Activated T-helper 17 cell treated with anti-CD3 and anti-CD28 coated beads, Interleukin-2, amount 50 U/mL, for 72 hours (primary cell): ENCODE results near the gene SGCB. TPM values are rescaled to one million over a fixed set of nuclear protein-coding genes. Genes with fewer than 3 reads are reported as not detected.

ENCODE experiments used
- ATAC-seq: fragments of 150-1000 bp; cut with Tn5 transposase; replicated peaks from 2 replicates; pipeline ENCODE4 v1.10.0; 2021; ENCODE audit warnings: mild to moderate bottlenecking, moderate library complexity
- H3K27ac Mint-ChIP-seq: one replicate; pipeline ENCODE4 v1.8.0; 2022; ENCODE audit warnings: mixed read lengths
- H3K27me3 Mint-ChIP-seq: one replicate; pipeline ENCODE4 v1.8.0; 2022; ENCODE audit warnings: mixed read lengths
- H3K36me3 Mint-ChIP-seq: one replicate; pipeline ENCODE4 v1.8.0; 2022; ENCODE audit warnings: low read depth, mild to moderate bottlenecking, mixed read lengths
- H3K4me1 Mint-ChIP-seq: one replicate; pipeline ENCODE4 v1.8.0; 2022; ENCODE audit warnings: mixed read lengths
- H3K4me3 Mint-ChIP-seq: one replicate; pipeline ENCODE4 v1.8.0; 2022; ENCODE audit warnings: mild to moderate bottlenecking, mixed read lengths
- H3K9me3 Mint-ChIP-seq: one replicate; pipeline ENCODE4 v1.8.0; 2022; ENCODE audit warnings: mixed read lengths
- total RNA-seq, 2 donors: library from RNA; stranded (reverse); gene quantifications; one replicate each; pipeline ENCODE4 v1.2.3, GENCODE V29; 2022

Gene SGCB
- total RNA-seq, 2 donors from 2014 or later: 16.4 to 24.0 TPM

DNA sequence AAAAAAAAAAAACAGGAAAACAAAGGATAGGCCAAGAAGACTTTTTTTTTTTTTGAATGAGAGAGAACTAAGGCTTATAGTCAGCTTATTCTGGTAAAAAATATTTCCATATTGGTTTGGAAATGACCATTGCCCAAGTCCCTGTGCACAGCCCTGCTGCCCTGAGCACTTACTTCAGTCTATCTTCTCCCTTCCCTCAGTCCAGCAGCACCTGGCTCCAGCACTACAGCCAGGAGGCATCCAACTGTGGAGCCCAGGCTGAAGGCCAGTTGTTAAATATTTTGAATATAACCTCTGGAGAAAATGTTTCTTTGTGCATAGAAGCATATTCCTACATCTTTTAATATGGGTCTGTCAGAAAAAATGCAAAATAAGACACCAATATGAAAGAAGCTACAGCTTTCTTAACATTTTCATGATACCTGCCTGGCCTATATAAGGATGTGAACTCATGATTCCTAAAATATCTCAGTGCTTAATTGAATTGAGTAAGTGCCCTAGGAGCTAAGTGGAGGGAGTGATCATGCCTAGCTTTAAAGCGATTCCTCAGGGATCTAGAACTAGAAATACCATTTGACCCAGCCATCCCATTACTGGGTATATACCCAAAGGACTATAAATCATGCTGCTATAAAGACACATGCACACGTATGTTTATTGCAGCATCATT is 32.4 kb downstream of the SGCB start:
- no peak for ATAC-seq

DNA sequence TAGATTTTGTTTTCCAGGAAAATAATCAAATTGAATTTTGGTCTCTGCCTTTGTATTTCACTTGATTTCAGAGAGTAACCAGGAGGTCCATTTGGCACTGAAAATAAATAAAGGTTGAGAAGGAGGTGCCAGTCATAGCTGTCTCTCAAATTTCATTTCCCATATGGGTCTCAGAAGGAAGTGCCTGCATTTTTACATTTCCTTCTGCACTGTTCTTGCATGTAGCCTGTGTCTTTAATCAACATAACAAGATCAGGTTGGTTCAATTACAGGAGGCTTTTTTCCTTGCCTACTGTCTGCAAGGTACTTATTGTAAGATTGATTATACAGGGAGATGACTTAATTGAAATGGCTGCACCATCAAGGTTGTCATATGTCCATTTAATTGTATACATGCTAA is 33.7 kb downstream of the SGCB start:
- Mint-ChIP-seq H3K27me3 (no peaks in the 10 kb centered on the region), H3K36me3 (no peaks in the 10 kb centered on the region), H3K27ac (no peak overlapping the region), H3K4me1 (no peaks in the 10 kb centered on the region), H3K9me3 (no peaks in the 10 kb centered on the region), H3K4me3 (no peak overlapping the region)
- no peak for ATAC-seq

More for the DNA sequence above, 32.4 kb downstream of the SGCB start:
- H3K9me3 Mint-ChIP-seq: no peaks in the 10 kb centered on the region
- H3K27ac Mint-ChIP-seq: no peak overlapping the region
- no peaks in the 10 kb centered on the region for H3K4me1 Mint-ChIP-seq
- H3K27me3 Mint-ChIP-seq: no peaks in the 10 kb centered on the region
- no peaks in the 10 kb centered on the region for H3K36me3 Mint-ChIP-seq
- no peak overlapping the region for H3K4me3 Mint-ChIP-seq

DNA sequence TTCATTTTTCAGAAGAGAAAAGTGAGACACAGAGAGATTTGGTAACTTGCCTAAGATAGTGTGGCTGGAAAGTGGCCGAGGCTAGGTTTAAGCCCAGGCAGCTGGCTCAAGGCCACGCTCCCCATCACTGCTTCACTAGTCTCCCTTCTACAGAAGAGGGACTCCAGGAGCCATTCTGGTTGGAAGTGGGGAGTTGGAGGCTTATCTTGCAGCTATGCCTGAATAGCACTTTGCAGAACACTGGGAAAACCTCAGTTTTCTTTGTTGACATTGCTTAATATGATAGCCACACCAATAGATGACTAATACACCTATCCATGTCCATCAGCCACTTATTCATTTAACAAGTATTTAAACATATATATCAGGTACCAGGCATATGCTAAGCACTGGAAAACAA is 36.5 kb downstream of the SGCB start:
- Mint-ChIP-seq H3K27ac (no peak overlapping the region), H3K36me3 (no peaks in the 10 kb centered on the region), H3K4me3 (no peak overlapping the region), H3K9me3 (no peaks in the 10 kb centered on the region), H3K4me1 (no peaks in the 10 kb centered on the region), H3K27me3 (no peaks in the 10 kb centered on the region)
- no peak for ATAC-seq

DNA sequence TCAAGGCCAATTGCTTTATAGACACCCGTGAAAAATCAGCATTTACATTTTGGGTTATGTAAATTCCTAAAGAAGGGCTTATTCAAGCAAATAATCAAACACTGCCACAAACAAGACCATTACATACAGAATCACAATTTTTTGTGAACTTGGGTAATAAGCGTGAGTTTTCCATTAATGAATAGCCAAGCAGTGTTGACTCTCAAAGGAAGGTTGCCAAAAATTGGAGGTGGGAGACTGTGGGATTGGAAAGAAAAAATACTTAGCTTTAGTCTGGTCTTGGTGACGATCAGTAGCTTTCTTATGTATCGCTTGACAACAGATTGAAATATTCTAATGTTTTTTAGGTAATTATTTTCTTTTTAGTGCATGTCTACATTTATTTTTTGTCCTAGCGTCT is 38.8 kb downstream of the SGCB start:
- Mint-ChIP-seq H3K4me3 (no peak overlapping the region), H3K27ac (no peak overlapping the region), H3K9me3 (no peaks in the 10 kb centered on the region), H3K36me3 (no peaks in the 10 kb centered on the region), H3K4me1 (no peaks in the 10 kb centered on the region), H3K27me3 (no peaks in the 10 kb centered on the region)
- ATAC-seq: no peak

DNA sequence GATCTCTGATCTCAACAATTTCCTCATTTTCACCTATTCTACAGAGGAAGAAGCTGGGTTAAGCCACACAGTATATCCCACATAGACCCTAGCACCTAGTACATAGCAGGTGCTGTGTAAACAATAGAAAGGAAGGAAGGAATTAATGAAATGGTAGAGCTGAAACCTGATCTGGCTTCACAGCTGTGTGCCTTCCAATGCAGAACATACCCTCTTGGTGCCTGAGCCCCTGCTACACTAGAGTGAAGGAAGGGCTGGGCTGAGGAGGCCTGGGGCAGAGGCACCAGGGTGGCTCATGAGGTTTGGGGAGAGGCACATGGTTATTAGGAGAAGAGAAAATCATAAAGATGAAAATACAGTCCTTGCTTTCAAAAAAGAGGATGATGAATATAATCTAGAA is 39.3 kb downstream of the SGCB start:
- no peaks in the 10 kb centered on the region for H3K9me3 Mint-ChIP-seq
- H3K36me3 Mint-ChIP-seq: no peaks in the 10 kb centered on the region
- no peak overlapping the region for H3K27ac Mint-ChIP-seq
- no peak overlapping the region for H3K4me3 Mint-ChIP-seq
- no peak for ATAC-seq
- no peaks in the 10 kb centered on the region for H3K27me3 Mint-ChIP-seq
- no peaks in the 10 kb centered on the region for H3K4me1 Mint-ChIP-seq

DNA sequence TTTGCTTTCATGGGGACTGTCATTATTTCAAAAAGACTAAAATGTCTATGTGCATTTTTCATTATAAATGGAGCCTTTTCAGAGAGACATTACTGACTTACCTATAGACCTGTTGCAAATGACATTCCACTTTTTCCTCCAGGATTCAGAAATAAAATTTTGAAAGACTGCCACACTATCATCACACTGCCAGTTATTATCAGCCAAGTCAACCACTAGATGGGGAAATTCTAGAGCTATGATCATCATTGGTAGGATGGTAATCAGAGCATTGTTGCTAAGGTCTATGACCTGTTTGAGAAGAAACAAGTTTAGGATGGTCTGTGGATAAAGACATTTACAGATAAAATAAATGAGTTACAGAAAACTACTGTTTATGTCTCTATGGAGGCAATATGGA is 40.5 kb downstream of the SGCB start:
- Mint-ChIP-seq H3K9me3 (no peaks in the 10 kb centered on the region), H3K36me3 (no peaks in the 10 kb centered on the region)

DNA sequence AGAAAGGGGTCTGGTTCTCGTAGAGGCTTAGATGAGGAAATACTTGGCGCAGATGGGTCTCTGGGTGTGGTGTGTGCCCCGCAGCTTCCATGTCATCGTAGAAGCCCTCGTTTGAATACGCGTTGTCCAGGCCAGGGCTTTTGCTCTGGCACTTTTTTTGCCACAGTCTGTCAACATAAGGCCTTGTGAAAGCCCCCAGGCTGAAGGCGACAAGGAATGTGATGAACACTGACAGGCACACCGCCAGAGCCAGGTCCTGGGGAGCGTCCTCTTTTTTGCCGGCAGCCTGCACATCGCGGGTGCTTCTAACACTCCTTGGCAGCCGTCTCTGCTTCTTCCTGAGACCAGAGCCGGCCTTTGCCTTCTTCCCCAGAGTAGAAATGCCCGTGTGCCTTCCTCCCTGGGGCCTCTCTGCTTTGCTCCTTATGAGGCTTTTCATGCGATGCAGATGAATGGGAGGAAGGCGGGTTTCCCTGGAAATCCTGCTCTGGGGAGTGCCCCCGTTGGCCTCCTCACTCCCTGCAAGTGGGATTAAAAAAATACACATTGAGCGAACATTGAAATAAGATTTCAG is 42.4 kb downstream of the SGCB start:
- H3K27me3 Mint-ChIP-seq: peaks cover 9% of the 10 kb centered on the region
- H3K9me3 Mint-ChIP-seq: peaks cover under 1% of the 10 kb centered on the region
- no peaks in the 10 kb centered on the region for H3K36me3 Mint-ChIP-seq
- no peak overlapping the region for H3K27ac Mint-ChIP-seq
- no peak overlapping the region for H3K4me3 Mint-ChIP-seq
- no peaks in the 10 kb centered on the region for H3K4me1 Mint-ChIP-seq
- no peak for ATAC-seq

More for the DNA sequence above, 40.5 kb downstream of the SGCB start:
- Mint-ChIP-seq H3K4me3 (no peak overlapping the region), H3K27me3 (no peaks in the 10 kb centered on the region), H3K27ac (no peak overlapping the region), H3K4me1 (no peaks in the 10 kb centered on the region)
- ATAC-seq: no peak

Other genes with a start within 250 kb of the SGCB start
- 10 to 100 TPM; 28.8 to 41.1 TPM for gene DCUN1D4, start 195.1 kb downstream of the SGCB start, total RNA-seq
- under 1 TPM; 0.34 to 0.65 TPM for gene LRRC66, start 17.9 kb downstream of the SGCB start, total RNA-seq
- under 1 TPM; 0.13 to 0.19 TPM for gene SPATA18, start 13.0 kb upstream of the SGCB start, total RNA-seq